ENCODE results near the gene RBM20. TPM values are rescaled to one million over a fixed set of nuclear protein-coding genes. Genes with fewer than 3 reads are reported as not detected.

RBM20 gene
- polyA plus RNA-seq, 3 donors = 4.9 to 7.9 (median 6.1) TPM

DNA sequence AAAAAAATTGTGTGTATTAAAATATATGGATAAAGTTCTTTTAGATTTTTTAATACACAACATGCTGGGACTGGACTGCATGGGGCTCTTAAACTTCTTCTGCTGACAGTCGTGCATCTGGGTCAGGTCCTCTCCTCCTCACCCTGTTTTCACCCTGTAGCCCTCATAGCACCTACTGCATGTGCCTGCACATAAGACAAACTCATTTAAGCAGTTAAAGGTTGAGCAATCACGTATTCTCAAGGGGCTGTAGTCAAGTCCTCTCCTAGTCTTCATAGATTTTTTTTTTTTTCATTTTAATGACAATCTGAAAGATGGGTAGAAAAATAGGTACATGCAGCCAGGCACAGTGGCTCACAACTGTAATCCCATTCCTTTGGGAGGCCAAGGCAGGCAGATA is 204.0 kb downstream of the RBM20 start:
- no peak for DNase-seq (ENCODE audit: extremely low read depth in 1 of 11, low read depth in 9 of 11, low spot score in 4 of 11)

DNA sequence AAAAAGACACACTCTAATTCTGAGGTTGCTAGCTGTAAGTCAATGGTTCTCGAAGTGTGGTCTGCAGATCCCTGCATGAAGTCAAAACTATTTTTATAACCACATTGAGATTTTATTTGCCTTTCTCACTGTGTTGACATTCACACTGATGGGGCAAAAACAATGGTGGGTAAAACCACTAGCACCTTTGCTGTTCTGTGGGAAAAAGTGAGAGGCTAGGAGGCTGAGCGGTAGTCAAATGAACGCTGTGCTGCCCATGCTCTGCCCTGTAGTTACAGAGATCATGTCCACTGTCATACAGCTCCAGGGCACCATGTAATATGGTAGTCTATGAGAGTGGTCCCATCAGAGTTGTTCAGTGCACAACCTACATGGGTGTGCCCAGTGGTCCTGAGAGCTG is 206.0 kb downstream of the RBM20 start:
- no peak for DNase-seq (ENCODE audit: extremely low read depth in 1 of 11, low read depth in 9 of 11, low spot score in 4 of 11)

DNA sequence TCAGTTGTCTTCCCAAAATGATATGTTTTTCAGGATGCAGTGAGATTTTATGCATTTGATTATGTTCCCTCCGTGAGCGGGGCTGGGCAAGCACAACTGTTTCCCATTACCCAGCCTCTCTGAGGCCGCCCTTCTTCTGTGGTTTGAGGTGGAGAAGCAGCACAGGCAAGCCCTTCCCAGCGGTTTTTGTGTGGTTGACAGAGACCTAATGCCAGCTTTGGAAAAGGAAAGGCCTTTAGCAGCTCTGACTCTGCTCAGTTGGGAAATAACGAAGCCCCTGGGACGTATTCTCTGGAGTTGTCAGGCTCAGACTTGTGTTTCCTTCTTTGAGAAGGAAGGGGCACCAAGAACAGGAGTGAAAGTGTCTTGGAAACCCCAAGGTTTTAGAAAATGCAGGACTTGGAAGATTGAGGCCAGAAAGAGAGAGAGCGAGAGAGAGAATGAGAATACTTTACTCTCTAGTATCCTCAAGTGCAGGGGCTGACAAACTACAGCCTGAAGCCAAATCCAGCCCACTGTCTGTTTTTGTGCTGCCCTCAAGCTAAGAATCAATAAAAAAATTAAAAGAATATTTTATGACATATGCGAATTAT is 207.0 kb downstream of the RBM20 start:
- no peak for DNase-seq (ENCODE audit: extremely low read depth in 1 of 11, low read depth in 9 of 11, low spot score in 4 of 11)

DNA sequence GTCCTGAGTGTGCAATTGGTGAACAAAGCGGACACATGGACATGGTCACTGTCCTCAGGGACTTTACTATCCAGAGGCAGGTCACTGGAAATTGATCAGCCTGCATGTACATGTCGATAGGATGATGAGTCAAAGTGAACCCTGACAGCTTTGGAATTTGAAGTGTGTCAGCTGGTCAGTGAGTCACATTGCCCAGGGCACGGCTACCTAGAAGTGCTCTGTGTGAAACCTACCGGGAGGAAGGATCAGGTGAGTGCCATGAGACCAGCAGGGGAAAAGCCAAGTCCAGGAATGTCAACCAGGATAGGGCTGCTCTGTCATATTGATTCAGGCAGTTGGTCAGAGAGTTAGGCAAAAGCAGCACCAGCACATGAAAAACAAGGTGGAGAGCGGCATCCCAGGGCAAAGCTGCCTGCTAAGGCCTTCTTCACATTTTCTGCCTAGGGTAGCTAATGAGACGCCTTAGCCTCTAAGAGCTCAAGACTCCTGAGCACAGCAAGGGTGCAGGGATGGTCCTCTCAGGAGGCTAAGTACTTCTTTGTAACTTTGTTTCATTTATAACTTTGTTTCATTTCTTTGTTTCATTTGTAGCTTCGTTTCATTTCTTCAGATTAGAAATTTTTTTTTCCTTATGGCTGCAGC is 208.2 kb downstream of the RBM20 start:
- no peak for DNase-seq (ENCODE audit: extremely low read depth in 1 of 11, low read depth in 9 of 11, low spot score in 4 of 11)

DNA sequence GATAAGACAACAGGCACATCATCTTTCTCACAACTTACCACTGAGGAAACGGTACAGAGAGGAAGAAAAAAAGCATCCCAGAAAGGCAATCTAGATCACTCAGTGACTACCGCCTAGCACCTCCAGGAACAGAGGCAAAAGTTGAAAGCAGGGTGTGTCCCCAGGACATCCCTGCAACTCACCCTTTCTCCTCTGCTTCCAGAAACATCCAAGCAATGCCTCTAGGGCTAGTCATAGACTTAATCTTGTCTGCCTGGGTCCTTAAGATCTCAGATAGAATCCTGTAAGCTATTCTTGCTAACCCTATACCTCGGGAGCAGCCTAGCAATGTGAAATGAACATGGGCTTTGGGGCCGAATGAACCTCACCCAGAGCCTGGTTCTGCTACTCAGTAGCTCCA is 208.8 kb downstream of the RBM20 start:
- DNase-seq (ENCODE audit: extremely low read depth in 1 of 11, low read depth in 9 of 11, low spot score in 4 of 11) = no peak

DNA sequence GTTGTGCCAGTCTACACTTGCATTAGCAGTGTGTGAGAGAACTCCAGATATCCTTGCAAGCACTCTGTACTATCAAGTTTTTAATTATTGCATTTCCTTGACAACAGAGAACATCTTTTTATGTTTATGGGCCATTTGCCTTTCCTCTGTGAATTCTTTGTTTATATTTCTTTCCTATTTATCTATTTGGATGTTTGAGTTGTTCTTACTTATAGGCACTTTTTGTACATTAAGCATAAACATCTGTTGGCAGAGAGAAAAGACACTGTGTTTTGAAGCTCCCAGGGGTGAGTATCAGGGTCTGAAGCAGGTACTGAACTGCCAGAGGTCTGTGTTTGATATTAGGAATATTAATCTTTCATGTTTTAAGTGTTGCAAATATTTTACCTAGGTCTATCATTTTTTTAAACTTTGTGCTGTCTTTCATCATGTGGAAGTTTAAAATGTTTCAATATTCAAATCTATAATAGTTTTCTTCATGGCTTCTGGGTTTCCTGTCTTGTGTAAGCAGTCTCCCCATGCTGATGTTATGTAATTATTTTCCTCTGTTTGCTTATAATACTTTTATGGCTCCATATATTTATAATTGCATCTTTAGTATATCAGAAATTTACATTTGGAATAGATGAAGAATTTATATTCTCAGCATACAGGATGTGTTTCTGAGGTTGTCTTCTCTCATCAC is 209.9 kb downstream of the RBM20 start:
- no peak for DNase-seq (ENCODE audit: extremely low read depth in 1 of 11, low read depth in 9 of 11, low spot score in 4 of 11)

DNA sequence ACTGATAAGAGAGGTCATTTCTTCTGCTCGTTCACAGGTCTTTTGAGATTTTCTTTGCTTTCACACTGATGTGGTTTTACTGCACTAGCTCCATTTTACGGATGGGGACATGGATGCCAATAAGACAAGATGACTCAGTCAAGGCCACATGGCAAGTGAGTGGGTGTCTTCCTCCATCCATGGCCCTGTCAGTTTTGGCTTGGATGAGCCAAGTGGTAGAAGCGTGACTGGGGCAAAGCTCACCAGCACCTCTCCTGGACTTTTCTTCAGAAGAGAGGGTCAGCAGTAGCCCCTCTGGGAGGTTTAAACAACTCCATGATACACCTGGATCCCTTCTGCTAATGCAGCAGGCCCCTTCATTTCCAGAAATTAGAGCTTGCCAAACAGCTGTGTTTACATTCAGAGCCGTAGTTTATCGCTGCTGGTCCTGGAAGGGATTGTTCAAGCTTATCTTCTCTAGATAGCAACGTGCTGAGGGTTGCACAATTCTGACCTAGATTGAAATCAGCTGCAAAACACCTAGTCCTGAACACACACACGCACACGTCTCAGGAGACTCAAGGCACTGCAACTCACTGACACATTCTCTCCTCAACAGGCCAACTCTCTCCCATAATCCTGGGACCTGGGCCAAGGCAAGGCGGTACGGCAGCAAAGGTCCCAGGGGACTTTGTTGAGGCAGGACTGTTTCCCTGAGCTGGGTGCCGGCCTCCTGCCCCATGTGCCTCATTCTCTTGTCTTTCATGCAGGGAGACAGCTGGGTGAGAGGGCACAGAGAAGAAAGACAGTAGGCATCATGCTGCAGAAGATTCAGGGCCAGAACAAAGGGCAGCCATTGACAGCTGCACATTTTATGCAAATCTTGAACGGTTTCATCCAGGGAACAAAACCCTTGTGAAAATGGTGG is 213.4 kb downstream of the RBM20 start:
- DNase-seq (ENCODE audit: extremely low read depth in 1 of 11, low read depth in 9 of 11, low spot score in 4 of 11) = no peak

DNA sequence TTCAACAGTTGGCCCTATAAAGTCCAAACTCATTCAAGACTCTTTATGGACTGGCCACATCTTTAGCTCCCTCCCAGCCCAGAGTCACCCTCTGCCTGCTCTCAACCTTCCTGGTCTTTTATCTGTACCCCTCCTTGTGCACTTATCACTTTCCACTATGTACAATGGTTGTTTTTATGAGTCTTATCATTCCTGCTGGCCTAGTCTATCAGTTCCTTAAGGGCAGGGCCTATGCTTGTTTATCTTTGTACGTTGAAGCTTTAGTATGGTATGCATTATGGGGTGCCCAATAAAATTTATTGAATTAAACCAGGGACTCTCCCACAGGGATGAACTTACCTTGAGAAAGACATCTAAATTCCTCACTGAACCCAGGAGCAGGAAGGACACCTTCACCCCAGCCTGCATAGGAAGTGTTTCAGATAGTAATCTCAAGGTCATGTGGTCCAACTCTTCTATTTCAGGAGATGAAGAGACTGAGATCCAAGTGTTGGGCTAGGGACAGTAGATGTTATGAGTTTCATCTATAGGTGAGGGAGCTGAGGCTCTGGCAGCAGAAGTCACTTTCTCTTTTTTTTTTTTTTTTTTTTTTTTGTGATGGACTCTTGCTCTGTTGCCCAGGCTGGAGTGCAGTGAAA is 214.3 kb downstream of the RBM20 start:
- DNase-seq (ENCODE audit: extremely low read depth in 1 of 11, low read depth in 9 of 11, low spot score in 4 of 11) = no peak

DNA sequence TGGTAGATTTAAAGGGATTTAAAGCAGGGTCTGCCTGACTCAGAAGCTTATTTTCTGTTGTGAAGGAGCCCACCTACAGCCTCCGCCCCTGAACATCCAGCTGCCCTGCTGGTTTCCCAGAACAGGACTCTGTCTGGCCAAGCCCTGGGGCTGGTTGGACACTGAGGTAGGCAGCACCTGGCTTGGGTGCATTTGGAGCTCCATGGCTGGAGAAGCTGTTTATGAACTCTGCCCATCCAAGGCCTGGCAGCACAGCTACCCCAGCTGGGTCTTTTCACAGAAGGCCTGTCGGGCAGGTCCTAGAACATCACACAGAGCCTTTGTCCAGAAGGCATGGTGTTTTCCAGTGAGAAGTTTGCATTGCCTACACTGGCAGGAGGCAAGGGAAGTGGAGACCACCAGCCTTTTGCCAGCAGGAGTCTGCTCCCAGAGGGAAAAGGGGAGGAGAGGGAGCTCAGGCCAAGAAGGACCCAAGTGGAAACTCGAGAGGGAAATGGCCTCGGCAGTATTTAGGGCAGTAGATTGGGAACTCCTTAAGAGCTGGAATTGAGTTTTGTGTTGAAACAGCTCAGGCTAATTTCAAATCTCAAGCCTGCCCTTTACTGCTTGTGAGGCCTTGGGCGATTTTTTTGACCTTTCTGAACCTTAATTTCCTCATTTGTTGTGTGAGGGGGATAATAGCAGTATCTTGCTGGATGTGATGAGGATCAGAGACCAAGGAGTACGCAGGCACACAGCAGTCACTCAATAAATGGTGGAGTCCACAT is 215.3 kb downstream of the RBM20 start:
- DNase-seq (ENCODE audit: extremely low read depth in 1 of 11, low read depth in 9 of 11, low spot score in 4 of 11) = no peak

DNA sequence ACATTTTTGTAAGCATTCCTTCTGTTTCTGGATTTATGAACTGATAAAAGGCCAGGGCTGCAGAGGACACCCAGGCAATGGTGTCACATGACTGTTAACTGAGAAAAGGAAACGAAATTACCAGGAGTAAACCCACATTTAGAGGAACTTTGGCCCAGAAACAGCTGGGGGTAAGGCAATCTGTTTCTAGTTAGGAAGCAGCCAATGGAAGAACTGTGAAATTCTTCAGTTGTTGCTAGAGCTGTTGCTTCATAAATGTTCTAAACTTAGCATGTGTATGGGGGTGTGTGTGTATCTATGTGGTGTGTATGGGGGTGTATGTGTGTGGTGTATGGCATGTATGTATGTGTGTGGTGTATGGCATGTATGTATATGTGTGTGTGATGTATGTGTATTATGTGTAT is 215.8 kb downstream of the RBM20 start:
- no peak for DNase-seq (ENCODE audit: extremely low read depth in 1 of 11, low read depth in 9 of 11, low spot score in 4 of 11)

DNA sequence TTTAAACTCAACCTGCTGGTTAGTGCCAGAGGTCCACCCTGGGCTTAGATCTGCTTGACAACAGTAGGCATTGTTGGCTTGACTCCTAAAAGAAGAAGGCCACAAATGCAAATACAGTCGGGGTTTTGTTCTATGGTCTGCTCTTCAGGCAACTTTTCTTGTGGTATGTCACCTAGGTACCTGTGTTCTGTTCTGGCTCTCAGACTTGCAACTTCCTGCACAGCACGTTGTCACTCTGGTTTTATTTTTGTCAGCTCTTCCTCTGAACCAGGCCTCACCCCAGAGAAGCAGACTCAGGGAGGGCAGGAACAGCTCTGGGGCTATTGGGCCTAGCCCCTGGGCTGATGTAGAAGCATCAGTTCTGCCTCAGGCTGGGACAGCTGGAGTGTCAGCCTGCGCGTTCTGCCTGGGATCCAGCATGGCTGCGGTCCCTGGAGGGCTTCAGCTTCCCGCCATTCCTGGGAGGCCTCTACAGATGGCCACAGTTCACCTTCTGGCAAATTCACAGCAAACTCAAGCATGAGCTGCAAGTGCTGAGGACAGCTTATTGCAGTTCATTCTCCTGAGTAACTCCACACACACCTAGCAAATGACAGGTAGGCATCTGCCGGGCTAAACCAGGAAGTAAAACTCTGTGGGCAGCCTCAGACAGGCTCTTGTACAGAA is 216.6 kb downstream of the RBM20 start:
- no peak for DNase-seq (ENCODE audit: extremely low read depth in 1 of 11, low read depth in 9 of 11, low spot score in 4 of 11)

DNA sequence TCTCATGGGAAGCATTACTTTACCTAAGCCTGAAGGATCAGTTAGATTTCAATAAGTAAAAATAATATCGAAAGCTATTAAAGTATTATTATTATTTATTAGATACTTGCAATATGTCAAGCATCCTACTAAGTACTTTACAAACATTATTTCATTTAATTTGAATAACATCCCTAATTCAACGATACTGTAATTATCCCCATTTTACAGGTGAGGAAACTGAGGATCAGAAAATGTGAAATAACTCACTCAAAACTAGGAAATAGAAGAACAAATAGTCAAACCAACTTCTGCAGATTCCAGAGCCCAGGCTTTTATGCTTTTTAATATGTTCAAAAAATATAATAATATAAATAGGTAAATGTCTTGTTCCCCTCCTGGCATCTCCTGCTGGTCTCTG is 217.3 kb downstream of the RBM20 start:
- no peak for DNase-seq (ENCODE audit: extremely low read depth in 1 of 11, low read depth in 9 of 11, low spot score in 4 of 11)

DNA sequence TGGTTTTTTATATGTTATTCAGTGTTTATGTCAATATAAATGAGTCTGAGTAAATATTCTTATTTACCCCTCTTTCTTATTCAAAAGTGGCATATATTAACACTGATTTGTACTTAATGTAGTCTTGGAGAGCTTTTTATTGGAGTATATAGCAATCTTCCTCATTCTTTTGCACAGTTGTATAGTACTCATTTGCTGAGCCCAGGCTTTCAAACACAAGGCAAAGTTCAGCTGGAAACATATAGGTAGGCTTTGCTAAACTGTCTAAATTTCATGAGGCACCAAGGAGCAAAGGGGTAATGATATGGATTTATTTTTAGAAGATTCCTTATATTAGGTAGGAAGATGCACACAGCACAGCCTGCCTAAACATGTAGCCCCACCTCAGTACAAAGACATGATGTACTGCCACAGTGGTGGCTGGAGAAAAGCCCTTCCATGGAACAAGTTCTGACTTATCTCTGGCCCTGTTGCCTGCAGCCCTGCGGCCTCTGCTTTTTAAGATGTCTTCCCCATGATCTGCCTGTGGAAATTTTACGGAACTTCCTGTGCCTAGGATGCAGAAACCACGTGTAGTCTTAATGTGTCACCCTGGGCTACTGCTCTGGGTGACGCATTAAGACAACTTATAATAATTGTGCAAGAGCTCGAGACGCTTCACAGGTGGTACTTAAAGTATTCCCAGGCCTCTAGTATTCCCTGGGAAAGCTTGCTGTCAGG is 218.0 kb downstream of the RBM20 start:
- DNase-seq (ENCODE audit: extremely low read depth in 1 of 11, low read depth in 9 of 11, low spot score in 4 of 11) = no peak

DNA sequence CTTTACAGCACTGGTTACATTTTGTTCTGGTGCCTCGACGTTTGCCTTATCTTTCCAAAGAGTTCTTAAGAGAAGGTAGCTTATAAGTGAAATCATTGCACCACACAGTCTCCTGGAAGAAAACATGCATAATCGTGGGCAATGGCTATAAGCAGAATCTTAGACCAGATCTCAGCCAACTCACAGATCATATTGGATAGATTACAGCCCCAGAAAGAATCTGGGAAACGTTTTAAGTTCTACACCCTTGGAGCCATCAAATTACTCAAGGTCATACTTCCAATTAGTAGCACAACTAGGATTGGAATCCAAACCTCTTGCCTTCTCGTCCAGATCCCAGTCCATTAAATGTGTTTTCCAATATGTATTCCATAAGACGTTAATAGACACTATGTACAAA is 218.8 kb downstream of the RBM20 start:
- no peak for DNase-seq (ENCODE audit: extremely low read depth in 1 of 11, low read depth in 9 of 11, low spot score in 4 of 11)

DNA sequence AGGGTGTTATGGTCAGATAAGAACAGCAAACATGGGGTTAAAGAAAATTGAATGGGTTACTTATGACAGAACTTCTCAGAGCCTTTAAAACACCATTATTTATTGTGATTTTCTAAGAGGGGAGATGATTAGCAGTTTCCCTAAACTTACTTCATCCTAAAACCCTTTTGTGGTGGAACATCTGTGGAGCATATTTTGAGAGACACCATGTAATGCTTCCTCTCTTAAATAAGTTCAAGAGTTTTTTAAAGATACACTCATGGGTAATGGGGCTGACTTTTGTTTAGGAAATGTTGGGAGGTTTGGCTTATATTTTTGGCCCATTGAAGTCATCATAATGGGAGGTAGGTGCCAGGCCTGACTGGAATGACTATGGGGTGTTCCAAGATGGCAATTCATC is 219.2 kb downstream of the RBM20 start:
- DNase-seq (ENCODE audit: extremely low read depth in 1 of 11, low read depth in 9 of 11, low spot score in 4 of 11) = no peak

DNA sequence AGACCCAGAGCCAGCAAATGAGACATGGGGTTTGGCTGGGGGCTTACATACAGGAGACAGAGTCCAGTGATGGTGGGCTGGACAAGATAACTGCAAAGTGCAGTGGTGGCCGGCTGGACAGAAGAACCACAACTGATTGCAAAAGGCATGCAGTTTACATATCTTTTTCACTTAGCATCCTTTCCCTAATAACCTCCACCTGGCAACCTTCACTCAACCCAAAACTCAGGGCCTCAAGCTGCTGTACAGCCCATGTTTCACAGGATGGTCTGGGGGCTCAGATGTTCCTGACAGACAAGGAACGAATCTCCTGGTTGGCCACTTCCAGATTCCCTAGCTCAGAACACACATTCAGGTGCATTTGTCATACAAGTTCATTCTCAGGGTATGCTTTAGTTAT is 219.8 kb downstream of the RBM20 start:
- DNase-seq (ENCODE audit: extremely low read depth in 1 of 11, low read depth in 9 of 11, low spot score in 4 of 11) = no peak

DNA sequence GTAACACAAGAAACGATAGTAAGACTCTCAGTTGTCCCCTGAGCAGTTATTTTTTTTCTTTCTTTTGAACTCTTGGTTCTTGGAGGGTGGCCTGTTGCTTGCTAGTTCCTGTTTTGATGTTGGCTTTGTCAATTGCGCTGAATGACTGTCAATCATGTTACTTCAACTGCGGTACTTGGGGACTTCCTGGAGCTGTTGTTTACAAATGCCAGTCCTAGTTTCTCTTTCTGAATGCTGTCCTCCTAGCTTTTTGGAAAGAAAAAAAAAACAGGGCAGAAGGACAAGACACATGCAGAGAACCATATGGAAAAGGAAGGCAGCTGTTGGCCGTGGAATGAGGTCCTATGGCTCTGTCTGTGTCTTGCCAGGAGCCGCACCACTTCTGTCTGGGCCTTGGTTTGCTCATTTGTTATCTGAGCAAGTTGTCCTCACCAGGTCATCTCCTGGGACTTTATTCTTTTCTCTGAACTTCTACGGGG is 220.6 kb downstream of the RBM20 start:
- no peak for DNase-seq (ENCODE audit: extremely low read depth in 1 of 11, low read depth in 9 of 11, low spot score in 4 of 11)

Measured in renal cortex interstitium (tissue), 11 donors.